Neural crest cell (in vitro differentiated cells): ENCODE measurements around the gene PLCH2. TPM values are rescaled to one million over a fixed set of nuclear protein-coding genes. Genes with fewer than 3 reads are reported as not detected.

Experiments
- DNase-seq: peaks from one replicate; pipeline ENCODE4 v3.0.0; 2021; ENCODE audit warnings: low read depth, mixed read lengths, low spot score
- H3K27ac Mint-ChIP-seq: one replicate; pipeline ENCODE4 v1.8.0; 2021; ENCODE audit warnings: mild to moderate bottlenecking, mixed read lengths; ENCODE audit not compliant: unreplicated experiment
- H3K27me3 Mint-ChIP-seq: 2 replicates; pipeline ENCODE4 v1.8.0; 2021; ENCODE audit warnings: low read depth, mild to moderate bottlenecking, mixed read lengths
- H3K36me3 Mint-ChIP-seq: 2 replicates; pipeline ENCODE4 v1.8.0; 2021; ENCODE audit warnings: low read depth, mild to moderate bottlenecking, mixed read lengths
- H3K4me1 Mint-ChIP-seq: 2 replicates; pipeline ENCODE4 v1.8.0; 2021; ENCODE audit warnings: mixed read lengths
- H3K4me3 Mint-ChIP-seq: one replicate; pipeline ENCODE4 v1.8.0; 2021; ENCODE audit warnings: mild to moderate bottlenecking, mixed read lengths
- H3K9me3 Mint-ChIP-seq: 2 replicates; pipeline ENCODE4 v1.8.0; 2021; ENCODE audit warnings: mixed read lengths
- total RNA-seq: library from RNA; stranded (reverse); gene quantifications from 2 replicates; pipeline ENCODE4 v1.2.1, GENCODE V29; 2021
- TF ChIP-seq, protein P1 (sequence below): fragments of 200-600 bp; sonication (generic); conservative IDR thresholded peaks from 2 replicates; pipeline ENCODE4 v1.5.0; 2021; ENCODE audit warnings: antibody characterized with exemption, mild to moderate bottlenecking

The PLCH2 gene
- total RNA-seq, 1 donor from 2014 or later: 0.37 TPM

DNA sequence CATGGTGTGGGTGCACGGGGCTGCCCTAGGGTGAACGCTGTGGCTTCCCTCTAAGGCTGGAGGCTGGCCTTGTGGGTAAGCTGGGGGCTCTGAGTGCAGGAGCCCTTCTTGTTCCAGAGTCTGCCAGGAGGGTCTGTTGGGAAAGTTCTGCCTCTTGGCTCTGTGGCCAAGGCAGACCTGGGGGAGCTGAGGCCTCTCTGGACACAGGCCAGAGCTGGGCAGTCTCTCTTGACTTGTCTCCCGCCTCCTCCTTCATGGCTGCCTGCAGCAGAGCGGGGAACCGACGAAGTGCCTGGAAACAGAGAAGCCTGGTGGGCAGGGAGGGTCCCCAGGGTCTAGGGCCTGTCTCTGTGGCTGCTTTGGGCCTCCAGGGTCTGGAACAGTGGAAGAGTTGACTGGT lies 33.4 kb upstream of the PLCH2 start:
- DNase-seq: no peak
- TF ChIP-seq, protein P1, sequence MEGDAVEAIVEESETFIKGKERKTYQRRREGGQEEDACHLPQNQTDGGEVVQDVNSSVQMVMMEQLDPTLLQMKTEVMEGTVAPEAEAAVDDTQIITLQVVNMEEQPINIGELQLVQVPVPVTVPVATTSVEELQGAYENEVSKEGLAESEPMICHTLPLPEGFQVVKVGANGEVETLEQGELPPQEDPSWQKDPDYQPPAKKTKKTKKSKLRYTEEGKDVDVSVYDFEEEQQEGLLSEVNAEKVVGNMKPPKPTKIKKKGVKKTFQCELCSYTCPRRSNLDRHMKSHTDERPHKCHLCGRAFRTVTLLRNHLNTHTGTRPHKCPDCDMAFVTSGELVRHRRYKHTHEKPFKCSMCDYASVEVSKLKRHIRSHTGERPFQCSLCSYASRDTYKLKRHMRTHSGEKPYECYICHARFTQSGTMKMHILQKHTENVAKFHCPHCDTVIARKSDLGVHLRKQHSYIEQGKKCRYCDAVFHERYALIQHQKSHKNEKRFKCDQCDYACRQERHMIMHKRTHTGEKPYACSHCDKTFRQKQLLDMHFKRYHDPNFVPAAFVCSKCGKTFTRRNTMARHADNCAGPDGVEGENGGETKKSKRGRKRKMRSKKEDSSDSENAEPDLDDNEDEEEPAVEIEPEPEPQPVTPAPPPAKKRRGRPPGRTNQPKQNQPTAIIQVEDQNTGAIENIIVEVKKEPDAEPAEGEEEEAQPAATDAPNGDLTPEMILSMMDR: no peak
- Mint-ChIP-seq H3K9me3 (no peaks in the 10 kb centered on the region), H3K4me1 (peaks cover 4% of the 10 kb centered on the region), H3K27me3 (peaks cover 30% of the 10 kb centered on the region), H3K36me3 (no peaks in the 10 kb centered on the region), H3K4me3 (no peak overlapping the region), H3K27ac (no peak overlapping the region)

DNA sequence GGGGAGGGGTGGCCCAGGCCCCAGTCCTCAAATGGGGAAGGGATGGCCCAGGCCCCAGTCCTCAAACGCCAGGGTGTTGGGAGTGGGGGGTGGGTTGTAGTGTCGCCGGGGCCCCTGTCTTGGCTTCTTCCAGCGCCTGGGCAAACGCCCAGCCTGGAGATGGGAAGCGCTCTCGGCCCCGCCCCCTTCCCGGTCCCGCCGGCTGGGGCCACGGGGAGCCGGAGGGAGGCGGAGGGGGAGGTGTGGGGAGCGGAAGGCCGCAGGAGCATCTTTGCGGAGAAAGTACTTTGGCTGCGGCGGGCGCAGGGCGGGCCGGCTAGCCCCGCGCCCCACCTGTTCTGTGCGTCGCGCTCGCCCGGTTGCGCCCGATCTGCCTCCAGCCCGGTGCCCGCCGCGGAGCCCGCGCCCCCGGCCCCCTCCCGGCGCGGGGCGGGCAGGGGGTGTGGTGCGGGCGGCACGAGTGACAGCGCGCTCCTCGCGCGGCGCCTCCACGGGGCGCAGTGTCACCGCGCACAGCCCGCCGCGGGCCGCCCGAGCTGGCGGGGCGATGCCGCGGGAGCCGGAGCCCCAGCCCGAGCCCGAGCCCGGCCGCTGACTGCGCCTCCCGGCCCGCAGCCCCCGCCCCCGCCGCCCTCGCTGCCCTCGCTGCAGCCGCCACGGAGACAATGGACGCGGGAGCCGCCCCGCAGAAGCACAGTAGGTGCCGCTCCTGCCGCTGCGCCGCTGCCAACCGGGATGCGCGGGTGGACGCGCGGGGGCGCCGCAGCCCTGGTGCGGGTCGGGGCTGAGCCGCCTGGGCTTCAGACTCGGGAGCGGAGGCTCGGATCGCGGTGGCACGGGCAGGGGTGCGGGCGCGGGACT lies 32.6 kb upstream of the PLCH2 start:
- Mint-ChIP-seq H3K36me3 (no peaks in the 10 kb centered on the region), H3K4me3 (no peak overlapping the region), H3K27ac (no peak overlapping the region), H3K27me3 (peaks cover 30% of the 10 kb centered on the region), H3K9me3 (no peaks in the 10 kb centered on the region), H3K4me1 (peaks cover 10% of the 10 kb centered on the region)
- peak; percentile 41 for DNase-seq
- TF ChIP-seq, protein P1: peak; percentile 43

- Mint-ChIP-seq H3K27me3 (peaks cover 30% of the 10 kb centered on the region), H3K27ac (no peak overlapping the region), H3K4me3 (no peak overlapping the region), H3K9me3 (no peaks in the 10 kb centered on the region), H3K36me3 (no peaks in the 10 kb centered on the region), H3K4me1 (peaks cover 10% of the 10 kb centered on the region)
- TF ChIP-seq, protein P1: no peak
- no peak for DNase-seq
These were observed 31.9 kb upstream of the PLCH2 start for GRCh38 chr1:2444138-2444591.

GRCh38 chr1:2445162-2445822 lies 30.8 kb upstream of the PLCH2 start:
- no peak for DNase-seq
- Mint-ChIP-seq H3K27me3 (peaks cover 30% of the 10 kb centered on the region), H3K4me3 (no peak overlapping the region), H3K27ac (peak overlapping the region; percentile 50), H3K4me1 (peaks cover 10% of the 10 kb centered on the region), H3K9me3 (no peaks in the 10 kb centered on the region), H3K36me3 (no peaks in the 10 kb centered on the region)
- TF ChIP-seq, protein P1: no peak

DNA sequence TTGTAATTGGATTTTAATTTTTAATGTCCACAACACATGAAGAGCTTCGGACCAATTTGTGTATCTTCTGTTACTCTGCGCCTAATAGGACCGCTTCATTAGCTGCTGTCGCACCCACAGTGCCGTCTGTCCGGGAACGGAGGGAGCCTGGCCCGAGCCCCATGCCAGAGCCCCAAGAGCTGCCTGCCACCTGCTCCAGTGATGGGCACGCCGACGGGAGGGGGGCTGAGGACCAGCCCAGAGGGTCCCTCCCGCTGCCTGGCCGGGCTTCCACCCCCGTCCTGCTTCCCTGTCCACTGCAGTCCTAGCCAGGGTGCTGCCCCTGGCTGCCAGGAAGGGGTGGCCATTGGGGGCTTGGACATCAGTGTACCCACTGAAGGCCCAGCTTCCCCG lies 30.3 kb upstream of the PLCH2 start:
- Mint-ChIP-seq H3K9me3 (no peaks in the 10 kb centered on the region), H3K4me1 (peaks cover 10% of the 10 kb centered on the region), H3K27me3 (peaks cover 30% of the 10 kb centered on the region), H3K27ac (no peak overlapping the region), H3K4me3 (no peak overlapping the region), H3K36me3 (no peaks in the 10 kb centered on the region)
- TF ChIP-seq, protein P1: no peak
- DNase-seq: no peak
